Measurements from ENCODE around the gene BASP1.

The BASP1 gene

DNA sequence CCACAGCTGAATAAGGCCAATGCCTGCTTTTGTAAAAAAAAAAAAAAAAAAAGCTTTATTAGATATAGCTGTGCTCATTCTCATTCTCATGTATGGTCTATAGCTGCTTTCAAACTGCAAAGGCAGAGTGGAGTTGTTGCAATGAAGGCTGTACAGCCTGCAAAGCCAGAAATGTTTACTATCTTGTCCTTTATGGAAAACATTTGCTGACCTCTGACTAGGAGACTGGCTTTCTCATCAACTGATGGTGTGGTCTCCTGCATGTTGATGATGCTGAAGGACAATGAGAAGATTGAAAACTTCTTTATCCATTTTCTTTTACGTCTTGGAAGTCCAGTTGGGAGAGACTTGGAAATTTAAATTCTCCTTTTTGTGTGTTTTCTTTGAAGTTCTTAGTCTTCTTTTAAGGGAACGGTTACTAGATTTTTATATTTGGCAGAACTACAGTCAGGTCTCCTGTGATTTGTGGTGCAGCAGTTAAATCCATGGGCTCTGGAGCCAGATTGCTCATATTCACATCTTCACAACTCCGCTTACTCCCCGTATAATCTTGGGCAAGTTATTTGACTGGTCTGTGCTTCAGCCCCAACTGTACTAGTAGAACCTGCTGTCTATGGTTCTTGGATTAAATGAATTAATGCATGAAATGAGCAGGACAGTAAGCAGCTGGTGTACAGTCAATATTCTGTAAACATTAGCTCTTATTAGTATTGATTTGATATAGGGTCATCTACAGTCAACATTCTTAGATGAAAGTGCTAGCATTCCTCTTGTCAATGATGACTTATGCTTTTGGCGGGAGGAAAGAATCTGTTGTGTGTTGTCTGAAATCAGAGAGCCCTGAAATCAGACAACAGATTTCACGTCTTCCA, 39.7 kb upstream of the BASP1 start:
- no peak overlapping the region for H4K8ac ChIP-seq (ENCODE audit: low read depth, low read length)
- no peak overlapping the region for H3K9ac ChIP-seq (ENCODE audit: low read depth, low read length, poor library complexity)
- no peak overlapping the region for H2BK15ac ChIP-seq (ENCODE audit: low read length)
- H3K18ac ChIP-seq (ENCODE audit: low read length), result no peak overlapping the region
- H3K4ac ChIP-seq (ENCODE audit: low read length), result no peak overlapping the region
- no peaks in the 10 kb centered on the region for H3K36me3 ChIP-seq (replicated peaks in 1 of 2; ENCODE audit: control insufficient read depth in 2 of 2, insufficient read depth in 2 of 2, low read length in 2 of 2)
- no peak overlapping the region for H2AK5ac ChIP-seq (ENCODE audit: low read depth, low read length)
- H3K23ac ChIP-seq (ENCODE audit: low read depth, low read length, poor library complexity), result no peak overlapping the region
- no peaks in the 10 kb centered on the region for H3K27me3 ChIP-seq (ENCODE audit: control insufficient read depth in 3 of 3, insufficient read depth in 3 of 3, low read depth in 1 of 3, low read length in 3 of 3)
- no peak overlapping the region for H2AFZ ChIP-seq (ENCODE audit: low read length)
- no peaks in the 10 kb centered on the region for H3K9me3 ChIP-seq (replicated peaks in 1 of 2; ENCODE audit: control insufficient read depth in 2 of 2, insufficient read depth in 1 of 2, low read depth in 1 of 2, low read length in 2 of 2)
- no peak overlapping the region for H4K91ac ChIP-seq (ENCODE audit: low read depth, low read length, poor library complexity)
- no peaks in the 10 kb centered on the region for H3K79me1 ChIP-seq (ENCODE audit: low read depth, low read length)
- WGBS, 2 donors (ENCODE audit: extremely low coverage in 2 of 2, insufficient read length in 2 of 2, insufficient replicate concordance in 1 of 2), result no CpG with 5 or more reads among the region's 6 CpGs
- no peak overlapping the region for H2BK12ac ChIP-seq (ENCODE audit: low read length)
- no peak overlapping the region for H3K4me3 ChIP-seq (ENCODE audit: low read length in 2 of 2)
- no peak overlapping the region for H3K27ac ChIP-seq (replicated peaks; ENCODE audit: low read length)
- H2BK5ac ChIP-seq (ENCODE audit: low read length), result no peak overlapping the region
- no peak overlapping the region for H3K4me2 ChIP-seq (ENCODE audit: insufficient read depth, low read length, poor library complexity, severe bottlenecking)
- no peak overlapping the region for H3K14ac ChIP-seq (ENCODE audit: low read length)
- H3K4me1 ChIP-seq (ENCODE audit: control insufficient read depth in 2 of 2, insufficient read depth in 1 of 2, low read depth in 1 of 2, low read length in 2 of 2), result peaks cover 0 to 1% of the 10 kb centered on the region in 2 donors
- no peak overlapping the region for H2BK120ac ChIP-seq (ENCODE audit: low read depth, low read length)
- no peak for DNase-seq (ENCODE audit: low spot score)

DNA sequence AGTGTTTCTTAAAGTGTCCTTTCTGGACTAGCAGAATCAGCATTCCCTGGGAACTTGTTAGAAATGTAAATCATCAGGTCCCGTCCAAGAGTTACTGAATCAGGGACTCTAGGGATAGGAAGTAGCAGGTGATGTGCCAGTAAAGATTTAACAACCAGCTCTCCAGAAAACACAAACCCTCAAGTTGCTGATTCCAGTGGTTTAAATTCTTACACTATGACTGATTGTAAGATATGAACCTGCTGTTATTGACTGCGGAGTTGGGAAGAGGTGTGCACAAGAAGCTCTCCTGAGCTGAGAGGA, 39.1 kb upstream of the BASP1 start:
- Histone ChIP-seq H3K4me2 (ENCODE audit: insufficient read depth, low read length, poor library complexity, severe bottlenecking) (no peak overlapping the region), H3K9ac (ENCODE audit: low read depth, low read length, poor library complexity) (no peak overlapping the region), H4K91ac (ENCODE audit: low read depth, low read length, poor library complexity) (no peak overlapping the region), H3K23ac (ENCODE audit: low read depth, low read length, poor library complexity) (no peak overlapping the region), H2BK120ac (ENCODE audit: low read depth, low read length) (no peak overlapping the region), H2BK15ac (ENCODE audit: low read length) (no peak overlapping the region), H3K9me3 (replicated peaks in 1 of 2; ENCODE audit: control insufficient read depth in 2 of 2, insufficient read depth in 1 of 2, low read depth in 1 of 2, low read length in 2 of 2) (no peaks in the 10 kb centered on the region), H3K36me3 (replicated peaks in 1 of 2; ENCODE audit: control insufficient read depth in 2 of 2, insufficient read depth in 2 of 2, low read length in 2 of 2) (no peaks in the 10 kb centered on the region), H2BK5ac (ENCODE audit: low read length) (no peak overlapping the region), H4K8ac (ENCODE audit: low read depth, low read length) (no peak overlapping the region), H2BK12ac (ENCODE audit: low read length) (no peak overlapping the region), H2AFZ (ENCODE audit: low read length) (no peak overlapping the region), H3K4me3 (ENCODE audit: low read length in 2 of 2) (no peak overlapping the region), H3K79me1 (ENCODE audit: low read depth, low read length) (no peaks in the 10 kb centered on the region), H3K4me1 (ENCODE audit: control insufficient read depth in 2 of 2, insufficient read depth in 1 of 2, low read depth in 1 of 2, low read length in 2 of 2) (peaks cover 0 to 1% of the 10 kb centered on the region in 2 donors), H3K18ac (ENCODE audit: low read length) (no peak overlapping the region), H3K27me3 (ENCODE audit: control insufficient read depth in 3 of 3, insufficient read depth in 3 of 3, low read depth in 1 of 3, low read length in 3 of 3) (no peaks in the 10 kb centered on the region), H3K14ac (ENCODE audit: low read length) (no peak overlapping the region), H3K4ac (ENCODE audit: low read length) (no peak overlapping the region), H3K27ac (replicated peaks; ENCODE audit: low read length) (no peak overlapping the region), H2AK5ac (ENCODE audit: low read depth, low read length) (no peak overlapping the region)
- no peak for DNase-seq (ENCODE audit: low spot score)
- WGBS, 2 donors (ENCODE audit: extremely low coverage in 2 of 2, insufficient read length in 2 of 2, insufficient replicate concordance in 1 of 2), result no CpG with 5 or more reads among the region's 2 CpGs

DNA sequence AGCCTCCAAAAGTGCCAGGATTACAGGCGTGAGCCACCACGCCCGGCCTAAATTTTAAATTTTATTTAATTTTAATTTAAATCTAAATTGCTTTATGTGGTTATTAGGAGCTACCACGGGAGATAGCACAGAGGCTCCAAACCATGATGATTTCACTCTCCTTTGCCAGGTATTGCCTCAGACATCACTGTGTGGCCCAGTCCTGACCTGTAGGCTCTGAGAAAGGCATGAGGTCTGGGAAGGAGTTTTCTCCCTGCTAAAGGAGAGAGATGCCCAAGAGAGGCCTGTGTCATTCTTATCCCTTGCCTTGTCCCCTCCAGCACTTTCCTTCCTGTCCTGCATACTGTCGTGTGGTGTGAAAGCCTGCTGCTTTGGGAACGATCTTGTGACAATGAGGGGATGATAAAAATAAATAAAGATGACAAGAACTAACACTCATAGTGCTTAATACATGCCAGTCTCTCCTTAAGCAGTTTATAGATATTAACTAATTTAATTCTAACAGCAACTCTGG, 37.0 kb upstream of the BASP1 start:
- no peak overlapping the region for H2AK5ac ChIP-seq (ENCODE audit: low read depth, low read length)
- no peak overlapping the region for H2BK5ac ChIP-seq (ENCODE audit: low read length)
- no peak overlapping the region for H2BK15ac ChIP-seq (ENCODE audit: low read length)
- H3K27me3 ChIP-seq (ENCODE audit: control insufficient read depth in 3 of 3, insufficient read depth in 3 of 3, low read depth in 1 of 3, low read length in 3 of 3), result no peaks in the 10 kb centered on the region
- H3K36me3 ChIP-seq (replicated peaks in 1 of 2; ENCODE audit: control insufficient read depth in 2 of 2, insufficient read depth in 2 of 2, low read length in 2 of 2), result no peaks in the 10 kb centered on the region
- no peaks in the 10 kb centered on the region for H3K9me3 ChIP-seq (replicated peaks in 1 of 2; ENCODE audit: control insufficient read depth in 2 of 2, insufficient read depth in 1 of 2, low read depth in 1 of 2, low read length in 2 of 2)
- no peaks in the 10 kb centered on the region for H3K79me1 ChIP-seq (ENCODE audit: low read depth, low read length)
- H3K4me3 ChIP-seq (ENCODE audit: low read length in 2 of 2), result no peak overlapping the region
- no peak for DNase-seq (ENCODE audit: low spot score)
- H3K4me2 ChIP-seq (ENCODE audit: insufficient read depth, low read length, poor library complexity, severe bottlenecking), result no peak overlapping the region
- no peak overlapping the region for H2BK120ac ChIP-seq (ENCODE audit: low read depth, low read length)
- H3K4me1 ChIP-seq (ENCODE audit: control insufficient read depth in 2 of 2, insufficient read depth in 1 of 2, low read depth in 1 of 2, low read length in 2 of 2), result peaks cover 0 to 1% of the 10 kb centered on the region in 2 donors
- H3K4ac ChIP-seq (ENCODE audit: low read length), result no peak overlapping the region
- H3K14ac ChIP-seq (ENCODE audit: low read length), result no peak overlapping the region
- no peak overlapping the region for H3K9ac ChIP-seq (ENCODE audit: low read depth, low read length, poor library complexity)
- WGBS, 2 donors (ENCODE audit: extremely low coverage in 2 of 2, insufficient read length in 2 of 2, insufficient replicate concordance in 1 of 2), result no CpG with 5 or more reads among the region's 6 CpGs
- no peak overlapping the region for H2BK12ac ChIP-seq (ENCODE audit: low read length)
- H4K91ac ChIP-seq (ENCODE audit: low read depth, low read length, poor library complexity), result no peak overlapping the region
- no peak overlapping the region for H2AFZ ChIP-seq (ENCODE audit: low read length)
- H3K27ac ChIP-seq (replicated peaks; ENCODE audit: low read length), result no peak overlapping the region
- H3K18ac ChIP-seq (ENCODE audit: low read length), result no peak overlapping the region
- H4K8ac ChIP-seq (ENCODE audit: low read depth, low read length), result no peak overlapping the region
- H3K23ac ChIP-seq (ENCODE audit: low read depth, low read length, poor library complexity), result no peak overlapping the region

DNA sequence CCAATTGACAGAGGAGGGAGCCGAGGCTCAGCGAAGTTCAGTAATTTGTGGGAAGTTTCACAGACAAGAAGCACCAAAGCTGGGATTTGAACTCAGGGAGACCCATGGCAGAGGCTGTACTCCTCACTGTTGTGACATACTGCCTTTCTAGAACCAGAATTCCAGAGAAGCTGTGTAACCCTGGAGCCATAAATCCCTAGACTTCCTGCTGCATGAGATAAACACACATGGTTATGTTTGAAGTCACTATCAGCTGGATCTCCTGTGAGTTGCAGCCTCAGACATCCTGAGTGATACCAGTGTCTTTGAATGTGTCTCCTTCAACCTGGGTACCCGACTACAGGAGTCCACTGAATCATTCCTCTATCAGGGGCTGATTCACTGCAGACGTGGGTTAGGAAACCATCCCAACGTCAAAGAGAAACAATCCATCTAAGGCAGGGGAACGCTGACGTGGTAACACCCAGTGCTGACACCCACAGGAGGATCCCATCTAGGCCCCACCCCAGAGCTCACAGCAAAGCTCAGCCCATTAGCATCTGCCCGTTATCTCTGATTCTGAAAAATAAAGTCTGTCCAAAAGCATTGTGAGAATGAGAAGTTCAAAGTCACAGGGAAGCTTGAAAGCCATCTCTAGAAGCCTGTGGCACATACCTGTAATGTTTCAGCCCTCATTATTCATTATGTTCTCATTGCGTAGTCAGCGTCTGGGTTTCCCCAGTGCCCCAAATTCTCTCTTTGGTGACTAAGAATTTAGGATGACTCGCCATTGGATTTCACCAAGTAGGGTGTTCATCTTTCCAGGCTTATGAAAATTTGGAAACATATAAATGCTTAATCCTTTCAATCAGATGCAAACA, 36.3 kb upstream of the BASP1 start:
- Histone ChIP-seq H3K18ac (ENCODE audit: low read length) (no peak overlapping the region), H3K4me1 (ENCODE audit: control insufficient read depth in 2 of 2, insufficient read depth in 1 of 2, low read depth in 1 of 2, low read length in 2 of 2) (peaks cover 0 to 1% of the 10 kb centered on the region in 2 donors), H3K36me3 (replicated peaks in 1 of 2; ENCODE audit: control insufficient read depth in 2 of 2, insufficient read depth in 2 of 2, low read length in 2 of 2) (no peaks in the 10 kb centered on the region), H3K23ac (ENCODE audit: low read depth, low read length, poor library complexity) (no peak overlapping the region), H2BK12ac (ENCODE audit: low read length) (no peak overlapping the region), H4K91ac (ENCODE audit: low read depth, low read length, poor library complexity) (no peak overlapping the region), H3K27me3 (ENCODE audit: control insufficient read depth in 3 of 3, insufficient read depth in 3 of 3, low read depth in 1 of 3, low read length in 3 of 3) (no peaks in the 10 kb centered on the region), H3K4me3 (ENCODE audit: low read length in 2 of 2) (no peak overlapping the region), H2AK5ac (ENCODE audit: low read depth, low read length) (no peak overlapping the region), H3K4me2 (ENCODE audit: insufficient read depth, low read length, poor library complexity, severe bottlenecking) (no peak overlapping the region), H3K27ac (replicated peaks; ENCODE audit: low read length) (no peak overlapping the region), H2AFZ (ENCODE audit: low read length) (no peak overlapping the region), H3K14ac (ENCODE audit: low read length) (no peak overlapping the region), H3K79me1 (ENCODE audit: low read depth, low read length) (no peaks in the 10 kb centered on the region), H3K4ac (ENCODE audit: low read length) (no peak overlapping the region), H2BK120ac (ENCODE audit: low read depth, low read length) (no peak overlapping the region), H4K8ac (ENCODE audit: low read depth, low read length) (no peak overlapping the region), H2BK5ac (ENCODE audit: low read length) (no peak overlapping the region), H2BK15ac (ENCODE audit: low read length) (no peak overlapping the region), H3K9me3 (replicated peaks in 1 of 2; ENCODE audit: control insufficient read depth in 2 of 2, insufficient read depth in 1 of 2, low read depth in 1 of 2, low read length in 2 of 2) (no peaks in the 10 kb centered on the region), H3K9ac (ENCODE audit: low read depth, low read length, poor library complexity) (no peak overlapping the region)
- no CpG with 5 or more reads among the region's 11 CpGs for WGBS, 2 donors (ENCODE audit: extremely low coverage in 2 of 2, insufficient read length in 2 of 2, insufficient replicate concordance in 1 of 2)
- DNase-seq (ENCODE audit: low spot score), result no peak

Data from neuronal stem cell (in vitro differentiated cells).